ENCODE data around the gene SAV1.

Gene SAV1

DNA sequence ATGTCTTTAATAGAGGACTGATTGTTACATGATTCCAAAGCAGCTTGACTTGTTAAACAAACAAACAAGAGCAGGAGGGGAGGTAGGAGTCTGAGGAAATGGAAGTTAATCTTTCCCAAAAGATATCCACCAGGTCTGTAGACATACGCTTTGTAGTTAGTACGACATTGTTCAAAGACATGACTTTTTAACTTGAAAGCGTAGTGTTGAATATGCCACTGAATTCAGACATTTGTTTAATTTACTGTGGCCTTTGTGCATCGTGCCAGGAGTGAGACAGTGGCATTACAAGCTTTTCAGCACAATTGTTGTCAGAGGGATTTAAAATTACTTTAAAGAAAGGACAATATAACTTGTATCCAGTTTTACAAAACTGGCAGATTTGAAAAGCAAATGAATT is 53.0 kb downstream of the SAV1 start:
- no peaks in the 10 kb centered on the region for H3K4me1 ChIP-seq
- no peaks in the 10 kb centered on the region for H3K9me3 ChIP-seq (ENCODE audit: control insufficient read depth, low read length)
- H3K36me3 ChIP-seq (ENCODE audit: control insufficient read depth, insufficient read depth, low read length): no peaks in the 10 kb centered on the region
- no peak overlapping the region for H2AFZ ChIP-seq
- H3K79me2 ChIP-seq: no peaks in the 10 kb centered on the region
- H3K9ac ChIP-seq: no peak overlapping the region
- H3K4me2 ChIP-seq (ENCODE audit: low read length): no peak overlapping the region
- no peaks in the 10 kb centered on the region for H3K27me3 ChIP-seq (ENCODE audit: control insufficient read depth, insufficient read depth, low read length)
- no peak overlapping the region for H3K27ac ChIP-seq
- TF ChIP-seq, protein P1, sequence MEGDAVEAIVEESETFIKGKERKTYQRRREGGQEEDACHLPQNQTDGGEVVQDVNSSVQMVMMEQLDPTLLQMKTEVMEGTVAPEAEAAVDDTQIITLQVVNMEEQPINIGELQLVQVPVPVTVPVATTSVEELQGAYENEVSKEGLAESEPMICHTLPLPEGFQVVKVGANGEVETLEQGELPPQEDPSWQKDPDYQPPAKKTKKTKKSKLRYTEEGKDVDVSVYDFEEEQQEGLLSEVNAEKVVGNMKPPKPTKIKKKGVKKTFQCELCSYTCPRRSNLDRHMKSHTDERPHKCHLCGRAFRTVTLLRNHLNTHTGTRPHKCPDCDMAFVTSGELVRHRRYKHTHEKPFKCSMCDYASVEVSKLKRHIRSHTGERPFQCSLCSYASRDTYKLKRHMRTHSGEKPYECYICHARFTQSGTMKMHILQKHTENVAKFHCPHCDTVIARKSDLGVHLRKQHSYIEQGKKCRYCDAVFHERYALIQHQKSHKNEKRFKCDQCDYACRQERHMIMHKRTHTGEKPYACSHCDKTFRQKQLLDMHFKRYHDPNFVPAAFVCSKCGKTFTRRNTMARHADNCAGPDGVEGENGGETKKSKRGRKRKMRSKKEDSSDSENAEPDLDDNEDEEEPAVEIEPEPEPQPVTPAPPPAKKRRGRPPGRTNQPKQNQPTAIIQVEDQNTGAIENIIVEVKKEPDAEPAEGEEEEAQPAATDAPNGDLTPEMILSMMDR (IDR thresholded peaks at IDR 0.05): no peak
- H3K4me3 ChIP-seq (ENCODE audit: low read depth, low read length): no peak overlapping the region

DNA sequence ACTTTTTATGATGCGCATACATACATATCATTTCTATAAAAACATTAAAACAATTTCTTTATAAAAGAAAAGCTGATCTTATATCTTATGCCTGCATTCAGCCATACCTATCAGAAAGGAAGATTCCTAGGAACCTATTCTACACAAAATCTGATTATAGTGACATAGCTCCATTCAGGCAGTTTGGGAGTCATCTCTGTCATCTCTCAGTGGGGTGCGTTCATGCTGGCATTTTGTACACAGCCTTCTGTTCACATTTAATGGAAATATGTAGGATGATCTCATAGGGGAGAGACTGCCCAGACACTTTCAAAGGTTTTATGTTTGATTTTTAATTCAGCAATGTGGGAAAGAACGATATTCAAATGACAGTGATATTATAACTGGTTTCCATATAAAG is 55.3 kb downstream of the SAV1 start:
- no peak overlapping the region for H3K4me3 ChIP-seq (ENCODE audit: low read depth, low read length)
- H3K4me1 ChIP-seq: no peaks in the 10 kb centered on the region
- H3K79me2 ChIP-seq: no peaks in the 10 kb centered on the region
- TF ChIP-seq, protein P1 (IDR thresholded peaks at IDR 0.05): no peak
- no peak overlapping the region for H3K9ac ChIP-seq
- H2AFZ ChIP-seq: no peak overlapping the region
- H3K27ac ChIP-seq: no peak overlapping the region
- H3K27me3 ChIP-seq (ENCODE audit: control insufficient read depth, insufficient read depth, low read length): no peaks in the 10 kb centered on the region
- no peak overlapping the region for H3K4me2 ChIP-seq (ENCODE audit: low read length)
- no peaks in the 10 kb centered on the region for H3K36me3 ChIP-seq (ENCODE audit: control insufficient read depth, insufficient read depth, low read length)
- no peaks in the 10 kb centered on the region for H3K9me3 ChIP-seq (ENCODE audit: control insufficient read depth, low read length)

DNA sequence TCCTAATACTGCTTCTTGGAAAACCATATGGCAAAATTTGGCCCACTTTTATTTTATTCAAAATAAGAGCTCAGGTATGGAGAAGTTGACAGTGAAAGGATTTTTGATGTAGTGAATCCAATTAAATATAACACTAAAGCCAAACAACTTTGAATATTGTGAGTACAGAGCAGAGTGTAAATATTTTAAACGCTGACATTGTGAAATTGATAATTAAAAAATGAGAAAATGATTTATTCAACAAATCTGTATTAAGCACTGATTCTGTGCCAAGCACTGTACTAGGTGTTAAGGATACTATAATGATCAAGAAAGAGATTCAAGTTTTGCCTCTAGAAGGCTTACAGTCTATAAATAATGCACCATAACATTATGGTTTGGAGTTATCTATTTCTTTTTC is 57.6 kb downstream of the SAV1 start:
- H3K79me2 ChIP-seq: no peaks in the 10 kb centered on the region
- no peak overlapping the region for H3K4me2 ChIP-seq (ENCODE audit: low read length)
- no peak overlapping the region for H3K27ac ChIP-seq
- H3K4me3 ChIP-seq (ENCODE audit: low read depth, low read length): no peak overlapping the region
- no peaks in the 10 kb centered on the region for H3K4me1 ChIP-seq
- H3K36me3 ChIP-seq (ENCODE audit: control insufficient read depth, insufficient read depth, low read length): no peaks in the 10 kb centered on the region
- TF ChIP-seq, protein P1 (IDR thresholded peaks at IDR 0.05): no peak
- H3K9me3 ChIP-seq (ENCODE audit: control insufficient read depth, low read length): no peaks in the 10 kb centered on the region
- H2AFZ ChIP-seq: no peak overlapping the region
- H3K9ac ChIP-seq: no peak overlapping the region
- H3K27me3 ChIP-seq (ENCODE audit: control insufficient read depth, insufficient read depth, low read length): no peaks in the 10 kb centered on the region

DNA sequence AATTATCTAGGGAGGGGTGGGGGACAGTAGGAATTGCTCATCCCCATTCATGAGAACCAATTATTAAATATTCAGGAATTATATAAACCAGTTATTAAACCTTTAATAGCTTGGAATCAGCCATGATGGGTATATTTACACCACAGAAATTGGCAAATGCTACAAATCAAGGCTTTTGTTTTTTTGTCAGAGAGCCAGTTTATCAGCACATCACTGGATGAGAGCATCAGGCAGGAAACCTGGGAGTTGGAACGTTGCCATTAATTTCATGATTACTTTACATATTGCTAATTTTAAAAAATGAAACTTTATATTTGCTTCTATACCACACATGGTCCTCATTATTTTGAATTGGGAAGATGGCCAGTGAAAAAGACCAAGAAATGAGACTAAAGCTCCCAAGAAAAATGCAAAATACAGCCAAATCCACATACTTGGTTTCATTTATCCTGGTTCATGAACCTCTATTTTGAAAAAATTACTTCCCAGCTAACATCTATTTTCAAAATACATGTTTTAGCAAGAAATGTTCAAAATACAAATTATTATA is 59.7 kb downstream of the SAV1 start:
- H3K4me3 ChIP-seq (ENCODE audit: low read depth, low read length): no peak overlapping the region
- H2AFZ ChIP-seq: no peak overlapping the region
- H3K4me1 ChIP-seq: no peaks in the 10 kb centered on the region
- H3K4me2 ChIP-seq (ENCODE audit: low read length): no peak overlapping the region
- H3K27ac ChIP-seq: no peak overlapping the region
- no peaks in the 10 kb centered on the region for H3K79me2 ChIP-seq
- no peak overlapping the region for H3K9ac ChIP-seq
- H3K9me3 ChIP-seq (ENCODE audit: control insufficient read depth, low read length): no peaks in the 10 kb centered on the region
- TF ChIP-seq, protein P1 (IDR thresholded peaks at IDR 0.05): no peak
- H3K27me3 ChIP-seq (ENCODE audit: control insufficient read depth, insufficient read depth, low read length): no peaks in the 10 kb centered on the region
- H3K36me3 ChIP-seq (ENCODE audit: control insufficient read depth, insufficient read depth, low read length): no peaks in the 10 kb centered on the region

DNA sequence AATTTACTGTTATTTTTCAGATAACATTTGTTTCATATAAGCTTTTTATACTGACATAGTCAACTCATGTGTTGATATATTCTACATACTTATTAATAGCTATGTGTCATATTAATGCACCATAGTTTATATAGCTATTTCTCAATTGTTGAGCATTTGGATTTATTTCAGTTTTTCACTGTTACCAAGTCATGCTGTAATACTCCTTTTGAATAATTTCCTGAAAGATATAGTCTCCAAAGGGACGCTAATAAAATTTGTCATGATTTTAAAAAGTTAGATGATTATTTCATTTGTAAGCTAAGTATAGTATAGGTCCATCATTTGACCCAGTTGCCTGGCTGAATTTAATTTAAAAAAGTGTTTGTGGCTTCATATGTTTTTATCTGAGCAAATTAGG is 60.3 kb downstream of the SAV1 start:
- TF ChIP-seq, protein P1 (IDR thresholded peaks at IDR 0.05): no peak
- Histone ChIP-seq H3K27ac (no peak overlapping the region), H3K4me3 (ENCODE audit: low read depth, low read length) (no peak overlapping the region)

More for the DNA sequence above, 60.3 kb downstream of the SAV1 start:
- Histone ChIP-seq H3K27me3 (ENCODE audit: control insufficient read depth, insufficient read depth, low read length) (no peaks in the 10 kb centered on the region), H3K36me3 (ENCODE audit: control insufficient read depth, insufficient read depth, low read length) (no peaks in the 10 kb centered on the region), H3K9me3 (ENCODE audit: control insufficient read depth, low read length) (no peaks in the 10 kb centered on the region), H3K79me2 (no peaks in the 10 kb centered on the region), H3K9ac (no peak overlapping the region), H3K4me2 (ENCODE audit: low read length) (no peak overlapping the region), H2AFZ (no peak overlapping the region), H3K4me1 (no peaks in the 10 kb centered on the region)

All from parathyroid adenoma (tissue), 2 donors.